A549 (cell line): ENCODE measurements around the gene PCNT. TPM values are rescaled to one million over a fixed set of nuclear protein-coding genes. Genes with fewer than 3 reads are reported as not detected.

Experiments used
- ATAC-seq, 2 experiments: fragments of 200-7000 bp in 1 of 2; fragments of >200 bp in 1 of 2; cut with Nextera tagmentation in 1 of 2; cut with Tn5 transposase in 1 of 2; 3 replicates each; pipeline versions ENCODE4 v1.8.0 to v1.9.1; 2018 to 2020; ENCODE audit warnings: mild to moderate bottlenecking in 1 of 2, moderate library complexity in 1 of 2
- CTCF ChIA-PET: fragments of 300-600 bp; sonication (Branson Sonifier 250); formaldehyde crosslinking; extraction: SDS; loops from one replicate; lab custom pipeline; 2021; ENCODE audit warnings: antibody characterized with exemption, inconsistent platforms; lab: Yijun Ruan, JAX
- POLR2A ChIA-PET: fragments of 350-600 bp; formaldehyde crosslinking; extraction: SDS; loops from one replicate; lab custom pipeline; 2021; ENCODE audit warnings: antibody characterized with exemption, inconsistent platforms; lab: Yijun Ruan, JAX
- DNase-seq, 2 experiments: peaks; one replicate each; pipeline versions ENCODE4 v3.0.0 to v3.0.0-alpha.2; 2011 to 2016; ENCODE audit warnings: low read depth in 1 of 2, low spot score in 1 of 2
- FAIRE-seq: peaks from 2 replicates; lab custom pipeline; 2011; peaks lifted over from hg19 to GRCh38; lab: Jason Lieb, UNC
- H3K27ac ChIP-seq, 2 experiments: fragments of >200 bp; sonication (Bioruptor Twin); formaldehyde crosslinking; 3 replicates each; pipeline ENCODE4 v1.5.1; 2016 to 2017
- H3K4me1 ChIP-seq: fragments of >200 bp; sonication (Bioruptor Twin); formaldehyde crosslinking; 3 replicates; pipeline ENCODE4 v1.6.1; 2016
- H3K4me2 ChIP-seq: fragments of >200 bp; sonication (Bioruptor Twin); formaldehyde crosslinking; 3 replicates; pipeline ENCODE4 v1.6.1; 2016
- H3K4me3 ChIP-seq: fragments of >200 bp; sonication (Bioruptor Twin); formaldehyde crosslinking; 3 replicates; pipeline ENCODE4 v1.5.1; 2016
- H3K9me3 ChIP-seq: fragments of >200 bp; sonication (Bioruptor Twin); formaldehyde crosslinking; 3 replicates; pipeline ENCODE4 v1.6.1; 2016
- CEBPB ChIP-seq, 2 experiments: fragments of >200 bp in 1 of 2; sonication (Bioruptor Twin) in 1 of 2; formaldehyde crosslinking in 1 of 2; IDR thresholded peaks; 2 replicates each; pipeline ENCODE4 v1.6.1; 2012 to 2016
- CTCF ChIP-seq: fragments of >200 bp; sonication (Bioruptor Twin); formaldehyde crosslinking; IDR thresholded peaks from 3 replicates; pipeline ENCODE4 v1.5.1; 2016
- E2F6 ChIP-seq: IDR thresholded peaks from 2 replicates; pipeline ENCODE4 v1.6.1; 2012; ENCODE audit warnings: low read depth, borderline replicate concordance
- EHF ChIP-seq: fragments of 250-450 bp; sonication (Bioruptor Pico); IDR thresholded peaks from 2 replicates; pipeline ENCODE4 v1.5.0; 2020; ENCODE audit warnings: mild to moderate bottlenecking
- EHMT2 ChIP-seq: fragments of 200-600 bp; sonication (generic); IDR thresholded peaks from 2 replicates; pipeline ENCODE4 v1.6.1; 2016; ENCODE audit warnings: antibody characterized with exemption, low read depth, mild to moderate bottlenecking, moderate library complexity
- FOSB ChIP-seq: fragments of 250-450 bp; sonication (Bioruptor Pico); IDR thresholded peaks from 2 replicates; pipeline ENCODE4 v1.5.0; 2020; ENCODE audit warnings: mild to moderate bottlenecking, moderate library complexity
- HMGXB4 ChIP-seq: fragments of 250-450 bp; sonication (Bioruptor Pico); IDR thresholded peaks from 2 replicates; pipeline ENCODE4 v1.5.0; 2021; ENCODE audit warnings: mild to moderate bottlenecking, moderate library complexity, borderline replicate concordance
- KDM5A ChIP-seq: fragments of 200-600 bp; sonication (generic); IDR thresholded peaks from 2 replicates; pipeline ENCODE4 v1.6.1; 2016; ENCODE audit warnings: antibody characterized with exemption, mild to moderate bottlenecking
- MAZ ChIP-seq: fragments of 150-350 bp; IDR thresholded peaks from 2 replicates; pipeline ENCODE4 v1.6.1; 2014; ENCODE audit warnings: antibody characterized with exemption, low read depth, low read length, borderline replicate concordance
- MYC ChIP-seq: IDR thresholded peaks from 2 replicates; pipeline ENCODE4 v1.6.1; 2012; ENCODE audit warnings: mild to moderate bottlenecking, inconsistent platforms, low read length, improper control_type of control experiment, borderline replicate concordance
- NFE2L2 ChIP-seq: fragments of 150-350 bp; conservative IDR thresholded peaks from 2 replicates; pipeline ENCODE4 v1.6.1; 2014; ENCODE audit warnings: low read length
- NR3C1 ChIP-seq: fragments of >200 bp; sonication (Bioruptor Twin); formaldehyde crosslinking; IDR thresholded peaks from 3 replicates; pipeline ENCODE4 v1.6.1; 2017
- PHF8 ChIP-seq: fragments of 200-600 bp; sonication (generic); IDR thresholded peaks from 2 replicates; pipeline ENCODE4 v1.6.1; 2016; ENCODE audit warnings: low read depth, mild to moderate bottlenecking, antibody characterized with exemption, moderate library complexity, borderline replicate concordance
- RCOR1 ChIP-seq: fragments of 150-350 bp; IDR thresholded peaks from 2 replicates; pipeline ENCODE4 v1.6.1; 2014; ENCODE audit warnings: antibody characterized with exemption, low read length, low read depth
- RNF2 ChIP-seq: fragments of 200-600 bp; sonication (generic); IDR thresholded peaks from 2 replicates; pipeline ENCODE4 v1.6.1; 2016; ENCODE audit warnings: low read depth, mild to moderate bottlenecking, antibody characterized with exemption, moderate library complexity, borderline replicate concordance
- TP53 ChIP-seq: fragments of 250-450 bp; sonication (Bioruptor Pico); IDR thresholded peaks from 2 replicates; pipeline ENCODE4 v1.5.0; 2021; ENCODE audit warnings: mild to moderate bottlenecking, moderate library complexity
- USF2 ChIP-seq: fragments of 450-650 bp; IDR thresholded peaks from 2 replicates; pipeline ENCODE4 v1.6.1; 2014; ENCODE audit warnings: antibody characterized with exemption
- ZNF302 ChIP-seq: fragments of 250-450 bp; sonication (Bioruptor Pico); IDR thresholded peaks from 2 replicates; pipeline ENCODE4 v1.9.0; 2021; ENCODE audit warnings: inconsistent platforms, mild to moderate bottlenecking, moderate library complexity
- WGBS: methylation state at CpG from one replicate; pipeline ENCODE4 v1.1.6; 2017; ENCODE audit errors: missing lambda C conversion rate; 5-methylcytosine and 5-hydroxymethylcytosine counted together
- polyA plus RNA-seq, 4 experiments: library from polyadenylated mRNA; depleted of rRNA in 3 of 4; stranded (reverse); fragments of >200 nt; fragmentation: RNase III in 1 of 4; extraction: RNeasy Plus Mini Kit Qiagen cat#74134 plus additional on column Dnase treatment in 1 of 4; gene quantifications; 2 replicates in 3 of 4; 3 replicates in 1 of 4; pipeline ENCODE4 v1.2.3, GENCODE V29; 2011 to 2017

PCNT gene
- polyA plus RNA-seq, 2 of the 4 experiments (the other 2 are of a cell fraction): 11.1 to 14.6 TPM

- CTCF ChIA-PET: interaction anchor here (1.2 kb wide), 1 partner anchor 19 kb away, joined by 3 read pairs; no protein-coding TSS in a partner anchor
- WGBS: 92% methylated on average over 2 of the region's 2 CpGs
- DNase-seq (no peak), FAIRE-seq (no peak), ATAC-seq (no peak)
- no peak overlapping the region for H3K4me2 ChIP-seq
- POLR2A ChIA-PET: no interaction called here
- H3K27ac ChIP-seq: no peak overlapping the region
- H3K9me3 ChIP-seq: no peaks in the 10 kb centered on the region
- H3K4me1 ChIP-seq: peaks cover 10% of the 10 kb centered on the region
- H3K4me3 ChIP-seq: no peak overlapping the region
- TF ChIP-seq CEBPB (IDR thresholded peaks at IDR 0.05) (no peak), MYC (no peak), PHF8 (no peak), EHF (CRISPR knock-in tag) (no peak), TP53 (no peak), RCOR1 (no peak), ZNF302 (CRISPR knock-in tag) (no peak), CTCF (no peak), FOSB (CRISPR knock-in tag) (no peak), KDM5A (no peak), NFE2L2 (no peak), NR3C1 (no peak), E2F6 (no peak), HMGXB4 (no peak)
These were observed 5.8 kb downstream of the PCNT start for GRCh38 chr21:46329796-46330195.

- WGBS: 89% methylated on average over 7 of the region's 12 CpGs
- H3K9me3 ChIP-seq: no peaks in the 10 kb centered on the region
- ATAC-seq (no peak), DNase-seq (no peak), FAIRE-seq (no peak)
- CTCF ChIA-PET: interaction anchor here (0.6 kb wide), 1 partner anchor 12 kb away, joined by 3 read pairs; no protein-coding TSS in a partner anchor
- POLR2A ChIA-PET: no interaction called here
- TF ChIP-seq CTCF: no peak
- no peak for TF ChIP-seq EHMT2
- no peak for TF ChIP-seq USF2
- TF ChIP-seq RNF2: no peak
- TF ChIP-seq MAZ: no peak
- no peak for TF ChIP-seq NFE2L2
- no peaks in the 10 kb centered on the region for H3K4me1 ChIP-seq
- no peak overlapping the region for H3K4me2 ChIP-seq
- no peak overlapping the region for H3K4me3 ChIP-seq
- no peak overlapping the region for H3K27ac ChIP-seq
These were observed 10.6 kb downstream of the PCNT start for GRCh38 chr21:46334351-46335140.
